H1 (cell line): Measurements from ENCODE around the gene RBM15. TPM values are rescaled to one million over a fixed set of nuclear protein-coding genes. Genes with fewer than 3 reads are reported as not detected.

ENCODE experiments used
- CTCF ChIA-PET: fragments of 300-600 bp; sonication (Branson Sonifier 250); formaldehyde crosslinking; loops from one replicate; lab custom pipeline; 2021; ENCODE audit not compliant: partially characterized antibody; lab: Charles Lee
- POLR2A ChIA-PET: fragments of 300-600 bp; sonication (Branson Sonifier 250); formaldehyde crosslinking; loops from one replicate; lab custom pipeline; 2021; ENCODE audit warnings: inconsistent platforms; ENCODE audit not compliant: partially characterized antibody; lab: Charles Lee
- DNase-seq, 2 experiments: peaks; one replicate each; pipeline versions ENCODE4 v3.0.0 to v3.0.0-alpha.2; 2010 to 2022; ENCODE audit warnings: low spot score in 2 of 2, low read depth in 1 of 2, mixed read lengths in 1 of 2
- FAIRE-seq: peaks from 2 replicates; lab custom pipeline; 2011; peaks lifted over from hg19 to GRCh38; lab: Jason Lieb, UNC
- H2AFZ ChIP-seq: 2 replicates; pipeline ENCODE4 v1.8.1; 2012; ENCODE audit warnings: low read length, inconsistent platforms
- H2AK5ac ChIP-seq: 2 replicates; pipeline ENCODE4 v1.6.1; 2013; ENCODE audit warnings: low read depth, low read length
- H2BK120ac ChIP-seq: replicated peaks from 2 replicates; pipeline ENCODE3; 2013; ENCODE audit warnings: low read depth, low read length, inconsistent platforms
- H2BK12ac ChIP-seq: 2 replicates; pipeline ENCODE4 v1.6.1; 2013; ENCODE audit warnings: low read depth, low read length
- H2BK15ac ChIP-seq: 2 replicates; pipeline ENCODE4 v1.6.1; 2013; ENCODE audit warnings: low read length
- H2BK20ac ChIP-seq: 2 replicates; pipeline ENCODE4 v1.6.1; 2013; ENCODE audit warnings: low read length
- H2BK5ac ChIP-seq: 2 replicates; pipeline ENCODE4 v1.6.1; 2013; ENCODE audit warnings: low read depth, low read length
- H3K14ac ChIP-seq: 2 replicates; pipeline ENCODE4 v1.6.1; 2013; ENCODE audit warnings: inconsistent platforms; ENCODE audit not compliant: insufficient read length
- H3K18ac ChIP-seq: 2 replicates; pipeline ENCODE4 v1.6.1; 2013; ENCODE audit warnings: low read length; ENCODE audit errors: extremely low read depth
- H3K23ac ChIP-seq: 2 replicates; pipeline ENCODE4 v1.6.1; 2013; ENCODE audit warnings: inconsistent platforms; ENCODE audit not compliant: insufficient read length
- H3K23me2 ChIP-seq: 2 replicates; pipeline ENCODE4 v1.6.1; 2013; ENCODE audit warnings: low read depth, low read length
- H3K27ac ChIP-seq: 2 replicates; pipeline ENCODE4 v1.6.1; 2011; ENCODE audit warnings: low read depth, low read length, inconsistent platforms
- H3K27me3 ChIP-seq, 4 experiments: replicated peaks in 1 of 4; 1 replicate in 1 of 4; 2 replicates in 3 of 4; pipeline versions ENCODE4 v1.6.1 to v1.8.1; 2011 to 2013; ENCODE audit warnings: low read length in 3 of 4, mild to moderate bottlenecking in 3 of 4, inconsistent platforms in 2 of 4, mixed read lengths in 2 of 4, moderate library complexity in 1 of 4; ENCODE audit not compliant: control insufficient read depth in 3 of 4, insufficient read depth in 3 of 4; ENCODE audit errors: extremely low read depth in 1 of 4
- H3K36me3 ChIP-seq, 4 experiments: 2 replicates each; pipeline versions ENCODE4 v1.6.1 to v1.8.1; 2011 to 2013; ENCODE audit warnings: mild to moderate bottlenecking in 4 of 4, low read length in 3 of 4, moderate library complexity in 2 of 4, control low read depth in 1 of 4, inconsistent platforms in 1 of 4; ENCODE audit not compliant: insufficient read depth in 4 of 4, control insufficient read depth in 2 of 4
- H3K4ac ChIP-seq: replicated peaks from 2 replicates; pipeline ENCODE3; 2013; ENCODE audit warnings: low read length, low read depth, mixed read lengths, inconsistent platforms; ENCODE audit not compliant: insufficient read length
- H3K4me1 ChIP-seq, 4 experiments: replicated peaks in 1 of 4; 1 replicate in 1 of 4; 2 replicates in 3 of 4; pipeline versions ENCODE4 v1.6.1 to v1.8.1; 2011 to 2013; ENCODE audit warnings: low read length in 3 of 4, inconsistent platforms in 2 of 4, mixed read lengths in 1 of 4; ENCODE audit not compliant: insufficient read depth in 4 of 4, control insufficient read depth in 3 of 4
- H3K4me2 ChIP-seq, 2 experiments: 2 replicates each; pipeline versions ENCODE4 v1.6.1 to v1.8.1; 2011 to 2013; ENCODE audit warnings: low read depth in 2 of 2, low read length in 2 of 2, control low read depth in 1 of 2, inconsistent platforms in 1 of 2, mild to moderate bottlenecking in 1 of 2; ENCODE audit not compliant: insufficient read depth in 1 of 2
- H3K4me3 ChIP-seq, 4 experiments: fragments of 200-600, 300-600 bp in 1 of 4; sonication (generic), shearing (Covaris generic), sonication (Bioruptor Twin) in 1 of 4; 2 replicates each; pipeline versions ENCODE4 v1.5.1 to v1.8.1; 2011 to 2016; ENCODE audit warnings: low read length in 4 of 4, low read depth in 3 of 4, control low read depth in 2 of 4, inconsistent platforms in 2 of 4, mild to moderate bottlenecking in 2 of 4, mixed read lengths in 1 of 4, moderate library complexity in 1 of 4; ENCODE audit not compliant: insufficient read depth in 2 of 4; ENCODE audit errors: extremely low read depth in 1 of 4
- H3K56ac ChIP-seq: replicated peaks from 2 replicates; pipeline ENCODE3; 2013; ENCODE audit warnings: low read depth, mild to moderate bottlenecking, mixed read lengths, low read length, inconsistent platforms; ENCODE audit not compliant: insufficient read length
- H3K79me1 ChIP-seq: 2 replicates; pipeline ENCODE4 v1.6.1; 2013; ENCODE audit warnings: low read depth, low read length, control low read depth
- H3K79me2 ChIP-seq, 2 experiments: 2 replicates each; pipeline versions ENCODE4 v1.6.1 to v1.8.1; 2012 to 2013; ENCODE audit warnings: low read length in 2 of 2, mild to moderate bottlenecking in 2 of 2, inconsistent platforms in 1 of 2; ENCODE audit not compliant: insufficient read depth in 2 of 2, control insufficient read depth in 1 of 2
- H3K9ac ChIP-seq, 4 experiments: replicated peaks in 1 of 4; 1 replicate in 1 of 4; 2 replicates in 3 of 4; pipeline versions ENCODE4 v1.6.1 to v1.8.1; 2011 to 2013; ENCODE audit warnings: low read depth in 3 of 4, low read length in 3 of 4, control low read depth in 2 of 4, mild to moderate bottlenecking in 2 of 4, moderate library complexity in 2 of 4, inconsistent platforms in 1 of 4; ENCODE audit errors: extremely low read depth in 1 of 4
- H3K9me3 ChIP-seq, 2 experiments: 2 replicates each; pipeline versions ENCODE4 v1.6.1 to v1.8.1; 2012 to 2013; ENCODE audit warnings: mild to moderate bottlenecking in 2 of 2, moderate library complexity in 2 of 2, control low read depth in 1 of 2, inconsistent platforms in 1 of 2, low read depth in 1 of 2, low read length in 1 of 2, mixed read lengths in 1 of 2; ENCODE audit not compliant: insufficient read depth in 2 of 2
- H4K20me1 ChIP-seq, 2 experiments: replicated peaks in 1 of 2; 2 replicates each; pipeline versions ENCODE3 to v1.8.1; 2011 to 2013; ENCODE audit warnings: inconsistent platforms in 2 of 2, low read length in 2 of 2, mild to moderate bottlenecking in 1 of 2; ENCODE audit not compliant: insufficient read depth in 2 of 2, control insufficient read depth in 1 of 2
- H4K5ac ChIP-seq: 2 replicates; pipeline ENCODE4 v1.6.1; 2013; ENCODE audit warnings: low read length, low read depth, mixed read lengths, inconsistent platforms; ENCODE audit not compliant: insufficient read length
- H4K8ac ChIP-seq: 2 replicates; pipeline ENCODE4 v1.8.0; 2013; ENCODE audit warnings: mild to moderate bottlenecking, moderate library complexity, low read length, inconsistent platforms; ENCODE audit not compliant: insufficient read depth; ENCODE audit errors: extremely low read depth
- H4K91ac ChIP-seq: replicated peaks from 2 replicates; pipeline ENCODE3; 2013; ENCODE audit warnings: low read length, mixed read lengths, inconsistent platforms; ENCODE audit not compliant: insufficient read length
- CHD2 ChIP-seq: IDR thresholded peaks from 2 replicates; pipeline ENCODE4 v1.6.1; 2012; ENCODE audit warnings: low read length, improper control_type of control experiment
- PHF8 ChIP-seq: fragments of 200-600 bp; sonication (generic); conservative IDR thresholded peaks from 2 replicates; pipeline ENCODE4 v1.7.1; 2012; ENCODE audit warnings: low read depth, mild to moderate bottlenecking, inconsistent platforms, low read length, moderate library complexity
- ZNF274 ChIP-seq: IDR thresholded peaks from 2 replicates; pipeline ENCODE4 v1.7.0; 2012; ENCODE audit warnings: low read length, borderline replicate concordance; ENCODE audit errors: extremely low read depth
- WGBS, 2 experiments: shearing (Covaris generic) in 1 of 2; methylation state at CpG; one replicate each; pipeline versions ENCODE4 v1.1.6 to v1.1.7; 2013 to 2015; ENCODE audit warnings: low lambda C conversion rate in 2 of 2, mixed read lengths in 2 of 2, inconsistent platforms in 1 of 2, low coverage in 1 of 2, missing lambda C conversion rate in 1 of 2; ENCODE audit not compliant: insufficient replicate concordance in 2 of 2, insufficient coverage in 1 of 2, insufficient read length in 1 of 2; ENCODE audit errors: extremely low coverage in 1 of 2, missing lambda C conversion rate in 1 of 2; 5-methylcytosine and 5-hydroxymethylcytosine counted together
- polyA plus RNA-seq, 7 experiments: library from polyadenylated mRNA; depleted of rRNA in 3 of 7; stranded (reverse) in 5 of 7; unstranded in 2 of 7; fragments of >200 nt in 5 of 7; fragments of 200-250 nt in 2 of 7; gene quantifications; 1 replicate in 5 of 7; 2 replicates in 1 of 7; 4 replicates in 1 of 7; pipeline versions ENCODE4 v1.2.1 to v1.2.3, GENCODE V29; 2011 to 2013; ENCODE audit warnings: missing spikeins in 2 of 7, mixed read lengths in 2 of 7
- total RNA-seq: library from RNA; stranded (reverse); fragmentation: NEBNext Ultra II Directional; extraction: Animal tissue kit (Norgen Biotek cat#: 25700); gene quantifications from 2 replicates; pipeline ENCODE4 v1.2.1, GENCODE V29; 2021

The RBM15 gene
- total and polyA plus RNA-seq, 2 of the 8 experiments (the other 6 are each of a cell fraction or from before 2014, with no cell fraction given), result 13.5 to 44.9 TPM

- H3K18ac ChIP-seq, result no peak overlapping the region
- no peak overlapping the region for H2AK5ac ChIP-seq
- H4K5ac ChIP-seq, result no peak overlapping the region
- H3K4me3 ChIP-seq, result no peak overlapping the region
- TF ChIP-seq ZNF274, result no peak
- no peak for TF ChIP-seq CHD2
- TF ChIP-seq PHF8, result no peak
- peaks cover 0 to 7% (median 0%) of the 10 kb centered on the region in 4 experiments; a peak in 2 of 8 replicates for H3K36me3 ChIP-seq
- 88% methylated on average over 3 of the region's 3 CpGs; no CpG with 5 or more reads in 1 of the 2 experiments for WGBS, 2 experiments
- DNase-seq (no peak), FAIRE-seq (no peak)
- peaks cover 0 to 6% (median 4%) of the 10 kb centered on the region in 4 experiments; a peak in 3 of 7 replicates for H3K4me1 ChIP-seq
- no peak overlapping the region for H2BK15ac ChIP-seq
- no peak overlapping the region for H3K4me2 ChIP-seq
- CTCF ChIA-PET, result interaction anchor here (0.7 to 1.9 kb wide), 8 partner anchors 19 to 186 kb away, joined by 3 to 4 read pairs (median 4); partner anchors contain the start of gene RBM15
- H3K23me2 ChIP-seq, result no peaks in the 10 kb centered on the region
- H2AFZ ChIP-seq, result no peak overlapping the region
- no peaks in the 10 kb centered on the region for H3K27me3 ChIP-seq
- no peak overlapping the region for H2BK5ac ChIP-seq
- H3K79me1 ChIP-seq, result no peaks in the 10 kb centered on the region
- no peak overlapping the region for H2BK20ac ChIP-seq
- H3K56ac ChIP-seq, result no peak overlapping the region
- no peak overlapping the region for H3K23ac ChIP-seq
- no peak overlapping the region for H4K91ac ChIP-seq
- H3K27ac ChIP-seq, result no peak overlapping the region
- no peak overlapping the region for H4K8ac ChIP-seq
- peaks cover 0 to 8% of the 10 kb centered on the region in 2 experiments; a peak in 1 of 4 replicates for H3K9me3 ChIP-seq
- H2BK12ac ChIP-seq, result no peak overlapping the region
- H3K14ac ChIP-seq, result no peak overlapping the region
- H3K9ac ChIP-seq, result no peak overlapping the region
- no peaks in the 10 kb centered on the region for H4K20me1 ChIP-seq
- H3K79me2 ChIP-seq, result no peaks in the 10 kb centered on the region
- H2BK120ac ChIP-seq, result no peak overlapping the region
- POLR2A ChIA-PET, result interaction anchor here (0.6 to 1.6 kb wide), 4 partner anchors 11 to 55 kb away, joined by 3 to 4 read pairs (median 3); partner anchors contain the start of gene RBM15
- H3K4ac ChIP-seq, result no peak overlapping the region
Measured at GRCh38 chr1:110393691-110394492, 54.7 kb downstream of the RBM15 start.
